ENCODE measurements around the gene NPLOC4. TPM values are rescaled to one million over a fixed set of nuclear protein-coding genes. Genes with fewer than 3 reads are reported as not detected.

Gene NPLOC4
- total and polyA plus RNA-seq, 2 donors from 2014 or later: 41.5 to 86.4 TPM

DNA sequence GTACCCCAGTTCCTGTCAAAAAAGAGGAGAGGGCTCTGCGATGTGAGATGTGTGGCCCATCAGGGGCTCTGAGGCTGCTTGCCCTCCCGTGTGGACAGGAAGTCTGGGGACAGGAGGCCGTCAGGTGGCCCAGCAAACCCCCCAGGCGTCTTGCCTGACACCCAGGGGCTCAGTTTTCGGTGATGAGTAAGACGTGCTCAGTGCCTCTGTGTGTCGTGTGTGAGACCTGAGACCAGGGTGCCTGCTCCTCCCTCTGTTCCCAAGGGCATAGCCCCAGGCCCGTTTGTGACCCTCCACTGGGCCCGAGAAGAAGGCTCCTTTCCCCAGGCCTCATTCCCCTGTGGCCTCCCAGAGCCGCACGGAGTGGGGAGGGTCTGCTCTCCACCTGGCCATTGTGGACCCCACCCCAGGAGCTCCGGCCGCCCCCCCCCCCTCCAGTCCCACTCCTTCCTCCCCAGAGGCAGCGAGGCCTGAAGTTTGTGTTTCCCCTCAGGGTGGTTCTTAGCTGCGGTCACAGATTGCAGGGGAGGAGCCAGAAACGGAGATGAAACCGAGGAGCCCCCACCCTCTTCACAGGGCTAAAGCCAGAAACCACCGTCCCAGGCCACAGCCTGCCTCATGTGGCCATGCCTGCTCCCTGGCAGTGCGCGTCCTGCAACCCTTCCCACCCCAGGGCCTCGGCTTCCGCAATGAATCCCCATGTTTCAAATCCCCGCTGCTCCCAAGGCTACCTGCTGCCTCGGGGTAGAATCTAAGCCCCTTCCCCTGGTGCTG is 119.4 kb downstream of the NPLOC4 start:
- H3K27ac ChIP-seq (ENCODE audit: low read depth in 2 of 2, low read length in 2 of 2): peak overlapping the region in 1 of 2 donors; percentile 17
- no peaks in the 10 kb centered on the region for H3K36me3 ChIP-seq (ENCODE audit: control insufficient read depth in 2 of 3, insufficient read depth in 3 of 3, low read length in 3 of 3)
- FAIRE-seq (no peak), DNase-seq (peak in 2 of 5 donors; percentile 65 to 83)
- H3K9ac ChIP-seq (ENCODE audit: low read length in 3 of 3): peak overlapping the region in 1 of 3 donors; percentile 26
- no peak overlapping the region for H3K4me3 ChIP-seq (ENCODE audit: low read length in 3 of 3)
- no peak for TF ChIP-seq CTCF (IDR thresholded peaks at IDR 0.05; ENCODE audit: borderline replicate concordance, extremely low read depth, insufficient read depth)
- H3K9me3 ChIP-seq (ENCODE audit: control insufficient read depth in 2 of 3, insufficient read depth in 1 of 3, low read length in 3 of 3): no peaks in the 10 kb centered on the region
- no peaks in the 10 kb centered on the region for H3K27me3 ChIP-seq (ENCODE audit: control insufficient read depth, insufficient read depth, low read length)
- intact Hi-C loops (cut with DNase I): no loop called here
- peaks cover 0 to 35% (median 2%) of the 10 kb centered on the region in 3 donors for H3K4me1 ChIP-seq (ENCODE audit: control insufficient read depth in 2 of 3, insufficient read depth in 2 of 3, low read depth in 1 of 3, low read length in 3 of 3)

GRCh38 chr17:81517009-81517338 is 119.9 kb downstream of the NPLOC4 start:
- H3K9ac ChIP-seq (ENCODE audit: low read length in 3 of 3): no peak overlapping the region
- H3K36me3 ChIP-seq (ENCODE audit: control insufficient read depth in 2 of 3, insufficient read depth in 3 of 3, low read length in 3 of 3): no peaks in the 10 kb centered on the region
- FAIRE-seq (no peak), DNase-seq (peak in 2 of 5 donors; percentile 57 to 77)
- H3K27me3 ChIP-seq (ENCODE audit: control insufficient read depth, insufficient read depth, low read length): no peaks in the 10 kb centered on the region
- H3K4me1 ChIP-seq (ENCODE audit: control insufficient read depth in 2 of 3, insufficient read depth in 2 of 3, low read depth in 1 of 3, low read length in 3 of 3): peaks cover 0 to 35% (median 2%) of the 10 kb centered on the region in 3 donors
- intact Hi-C loops (cut with DNase I): no loop called here
- no peak overlapping the region for H3K27ac ChIP-seq (ENCODE audit: low read depth in 2 of 2, low read length in 2 of 2)
- TF ChIP-seq CTCF (IDR thresholded peaks at IDR 0.05; ENCODE audit: borderline replicate concordance, extremely low read depth, insufficient read depth): no peak
- H3K4me3 ChIP-seq (ENCODE audit: low read length in 3 of 3): no peak overlapping the region
- no peaks in the 10 kb centered on the region for H3K9me3 ChIP-seq (ENCODE audit: control insufficient read depth in 2 of 3, insufficient read depth in 1 of 3, low read length in 3 of 3)

- H3K9me3 ChIP-seq (ENCODE audit: control insufficient read depth in 2 of 3, insufficient read depth in 1 of 3, low read length in 3 of 3): no peaks in the 10 kb centered on the region
- H3K27me3 ChIP-seq (ENCODE audit: control insufficient read depth, insufficient read depth, low read length): no peaks in the 10 kb centered on the region
- intact Hi-C loops (cut with DNase I): no loop called here
- H3K36me3 ChIP-seq (ENCODE audit: control insufficient read depth in 2 of 3, insufficient read depth in 3 of 3, low read length in 3 of 3): peaks cover 0 to 5% (median 0%) of the 10 kb centered on the region in 3 donors
- peaks cover 0 to 36% (median 2%) of the 10 kb centered on the region in 3 donors for H3K4me1 ChIP-seq (ENCODE audit: control insufficient read depth in 2 of 3, insufficient read depth in 2 of 3, low read depth in 1 of 3, low read length in 3 of 3)
- H3K9ac ChIP-seq (ENCODE audit: low read length in 3 of 3): peak overlapping the region in 2 of 3 donors; percentile 22 to 65
- peak overlapping the region in 1 of 3 donors; percentile 49 for H3K4me3 ChIP-seq (ENCODE audit: low read length in 3 of 3)
- no peak for TF ChIP-seq CTCF (IDR thresholded peaks at IDR 0.05; ENCODE audit: borderline replicate concordance, extremely low read depth, insufficient read depth)
- no peak overlapping the region for H3K27ac ChIP-seq (ENCODE audit: low read depth in 2 of 2, low read length in 2 of 2)
- DNase-seq (peak in 2 of 5 donors; percentile 47 to 71), FAIRE-seq (no peak)
Observed at GRCh38 chr17:81516439-81516838, 120.5 kb downstream of the NPLOC4 start.
